CD4-positive, alpha-beta memory T cell (primary cell): Measurements from ENCODE around the gene TACR2. TPM values are rescaled to one million over a fixed set of nuclear protein-coding genes. Genes with fewer than 3 reads are reported as not detected.

Experiments
- CTCF ChIA-PET: fragments of 350-600 bp; sonication (Branson Sonifier 250); formaldehyde crosslinking; loops from one replicate; lab custom pipeline; 2021; ENCODE audit warnings: inconsistent platforms; ENCODE audit not compliant: partially characterized antibody; lab: Charles Lee
- POLR2A ChIA-PET: fragments of 350-600 bp; sonication (Branson Sonifier 250); formaldehyde crosslinking; loops from one replicate; lab custom pipeline; 2021; ENCODE audit not compliant: partially characterized antibody; lab: Charles Lee
- DNase-seq, 5 donors: peaks; one replicate each; pipeline versions ENCODE4 v3.0.0 to v3.0.0-alpha.2; 2020 to 2022; ENCODE audit warnings: mixed read lengths in 1 of 5
- H3K27ac ChIP-seq: one replicate; pipeline ENCODE4 v1.7.0; 2013; ENCODE audit warnings: low read depth, low read length
- H3K27me3 ChIP-seq: 2 replicates; pipeline ENCODE4 v1.7.0; 2013; ENCODE audit warnings: mild to moderate bottlenecking, low read length, moderate library complexity; ENCODE audit not compliant: insufficient read depth
- H3K36me3 ChIP-seq: 2 replicates; pipeline ENCODE4 v1.7.0; 2013; ENCODE audit warnings: mild to moderate bottlenecking, low read length, moderate library complexity; ENCODE audit not compliant: insufficient read depth
- H3K4me1 ChIP-seq: 2 replicates; pipeline ENCODE4 v1.7.0; 2013; ENCODE audit warnings: mild to moderate bottlenecking, low read length, moderate library complexity; ENCODE audit not compliant: insufficient read depth
- H3K4me3 ChIP-seq, 2 donors: one replicate each; pipeline ENCODE4 v1.7.0; 2013; ENCODE audit warnings: low read length in 2 of 2, mild to moderate bottlenecking in 1 of 2
- H3K9me3 ChIP-seq, 2 donors: one replicate each; pipeline ENCODE4 v1.7.0; 2013; ENCODE audit warnings: low read length in 2 of 2, control low read depth in 1 of 2; ENCODE audit not compliant: control insufficient read depth in 1 of 2
- H3K27ac Mint-ChIP-seq, 7 donors: one replicate each; pipeline ENCODE4 v1.8.0; 2020 to 2021; ENCODE audit warnings: mixed read lengths in 7 of 7, mild to moderate bottlenecking in 6 of 7, inconsistent platforms in 3 of 7, moderate library complexity in 3 of 7
- H3K27me3 Mint-ChIP-seq, 2 donors: one replicate each; pipeline ENCODE4 v1.8.0; 2020 to 2021; ENCODE audit warnings: mixed read lengths in 2 of 2
- H3K36me3 Mint-ChIP-seq, 2 donors: one replicate each; pipeline ENCODE4 v1.8.0; 2020 to 2021; ENCODE audit warnings: mixed read lengths in 2 of 2, inconsistent platforms in 1 of 2, mild to moderate bottlenecking in 1 of 2
- H3K4me1 Mint-ChIP-seq, 4 donors: one replicate each; pipeline ENCODE4 v1.8.0; 2020 to 2021; ENCODE audit warnings: mixed read lengths in 4 of 4, mild to moderate bottlenecking in 1 of 4
- H3K4me3 Mint-ChIP-seq, 8 donors: one replicate each; pipeline ENCODE4 v1.8.0; 2020 to 2021; ENCODE audit warnings: mixed read lengths in 8 of 8, mild to moderate bottlenecking in 7 of 8, moderate library complexity in 6 of 8, inconsistent platforms in 3 of 8
- H3K9me3 Mint-ChIP-seq, 8 donors: one replicate each; pipeline ENCODE4 v1.8.0; 2020 to 2021; ENCODE audit warnings: mixed read lengths in 8 of 8, mild to moderate bottlenecking in 5 of 8, inconsistent platforms in 3 of 8, moderate library complexity in 1 of 8
- intact Hi-C: fragments of 100-400 bp; cut with micrococcal nuclease; formaldehyde crosslinking; loops from one replicate; pipeline ENCODE4 v1.15.1; 2023
- polyA plus RNA-seq, 2 donors: library from polyadenylated mRNA; unstranded; fragments of 300-500 nt; fragmentation: Illumina TruSeq; gene quantifications; one replicate each; pipeline ENCODE4 v1.2.3, GENCODE V29; 2021
- total RNA-seq, 2 experiments: library from RNA; stranded (reverse); gene quantifications; one replicate each; pipeline ENCODE4 v1.2.3, GENCODE V29; 2021

The TACR2 gene
- total and polyA plus RNA-seq, 4 experiments from 2014 or later: 0.17 to 0.19 TPM; not detected in 2

GRCh38 chr10:69372126-69372980, 44.4 kb downstream of the TACR2 start:
- CTCF ChIA-PET: interaction anchor here (1.1 to 1.3 kb wide), 2 partner anchors 20 to 136 kb away, joined by 4 read pairs; no protein-coding TSS in a partner anchor
- H3K27me3 ChIP-seq: no peaks in the 10 kb centered on the region
- Mint-ChIP-seq H3K27ac (peak overlapping the region in 6 of 7 donors; percentile 21 to 68 (median 59)), H3K27me3 (no peaks in the 10 kb centered on the region), H3K36me3 (peaks cover 49 to 82% of the 10 kb centered on the region in 2 donors), H3K9me3 (no peaks in the 10 kb centered on the region), H3K4me1 (peaks cover 0 to 14% (median 4%) of the 10 kb centered on the region in 4 donors), H3K4me3 (no peak overlapping the region)
- no peaks in the 10 kb centered on the region for H3K4me1 ChIP-seq
- H3K27ac ChIP-seq: no peak overlapping the region
- H3K36me3 ChIP-seq: peaks cover 63% of the 10 kb centered on the region
- no peak overlapping the region for H3K4me3 ChIP-seq
- intact Hi-C loops: no loop called here
- POLR2A ChIA-PET: no interaction called here
- no peak for DNase-seq
- no peaks in the 10 kb centered on the region for H3K9me3 ChIP-seq

DNA sequence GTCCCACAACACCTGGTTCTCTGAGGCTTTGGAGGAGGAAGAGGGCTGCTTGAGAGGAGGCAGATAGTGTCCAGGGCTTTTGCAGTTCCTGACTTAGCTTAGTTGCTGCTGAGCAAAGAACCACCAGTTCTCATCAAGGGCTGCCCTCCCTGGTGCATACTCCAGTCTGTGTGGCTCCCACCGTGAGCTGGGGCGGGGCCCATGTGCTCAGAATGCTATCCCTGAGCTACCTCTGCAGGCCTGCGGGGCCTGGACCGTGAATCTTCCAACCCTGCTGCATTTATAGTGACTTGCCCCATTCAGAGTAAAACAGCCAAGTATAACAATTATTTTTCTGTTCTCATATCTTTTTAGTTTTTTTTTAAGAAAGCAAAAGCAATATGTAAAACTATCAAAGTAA, 49.2 kb downstream of the TACR2 start:
- peaks cover 53 to 86% of the 10 kb centered on the region in 2 donors for H3K36me3 Mint-ChIP-seq
- H3K27ac ChIP-seq: no peak overlapping the region
- H3K9me3 Mint-ChIP-seq: no peaks in the 10 kb centered on the region
- peaks cover 3% of the 10 kb centered on the region for H3K4me1 ChIP-seq
- no peak overlapping the region for H3K4me3 Mint-ChIP-seq
- H3K4me1 Mint-ChIP-seq: peaks cover 9 to 28% (median 21%) of the 10 kb centered on the region in 4 donors
- no peaks in the 10 kb centered on the region for H3K27me3 Mint-ChIP-seq
- H3K36me3 ChIP-seq: peaks cover 69% of the 10 kb centered on the region
- H3K4me3 ChIP-seq: no peak overlapping the region
- intact Hi-C loops: no loop called here
- ChIA-PET POLR2A (no interaction called here), CTCF (no interaction called here)
- H3K9me3 ChIP-seq: no peaks in the 10 kb centered on the region
- DNase-seq: no peak
- no peaks in the 10 kb centered on the region for H3K27me3 ChIP-seq
- H3K27ac Mint-ChIP-seq: peak overlapping the region in 5 of 7 donors; percentile 14 to 48 (median 43)

DNA sequence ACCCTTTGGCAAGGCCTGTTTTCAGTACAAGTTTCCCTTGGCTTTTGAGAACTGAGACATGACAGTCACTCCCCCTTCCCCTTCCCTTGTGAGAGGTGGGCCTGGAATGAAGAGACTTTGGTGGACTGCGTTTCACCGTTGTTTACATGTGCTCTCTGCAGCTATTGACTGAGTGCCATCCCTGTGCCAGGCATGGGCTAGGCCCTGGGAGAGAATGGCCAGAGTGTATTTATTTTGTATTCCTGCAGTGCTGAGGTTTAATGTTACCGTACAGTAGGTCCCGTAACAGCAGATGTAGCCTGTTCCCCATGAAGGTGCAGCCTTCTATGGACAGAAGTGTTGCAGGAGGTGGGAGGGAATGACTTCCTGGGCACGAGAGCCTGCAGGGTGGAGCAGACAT, 50.0 kb downstream of the TACR2 start:
- POLR2A ChIA-PET: no interaction called here
- CTCF ChIA-PET: no interaction called here
- peaks cover 48 to 81% of the 10 kb centered on the region in 2 donors for H3K36me3 Mint-ChIP-seq

DNA sequence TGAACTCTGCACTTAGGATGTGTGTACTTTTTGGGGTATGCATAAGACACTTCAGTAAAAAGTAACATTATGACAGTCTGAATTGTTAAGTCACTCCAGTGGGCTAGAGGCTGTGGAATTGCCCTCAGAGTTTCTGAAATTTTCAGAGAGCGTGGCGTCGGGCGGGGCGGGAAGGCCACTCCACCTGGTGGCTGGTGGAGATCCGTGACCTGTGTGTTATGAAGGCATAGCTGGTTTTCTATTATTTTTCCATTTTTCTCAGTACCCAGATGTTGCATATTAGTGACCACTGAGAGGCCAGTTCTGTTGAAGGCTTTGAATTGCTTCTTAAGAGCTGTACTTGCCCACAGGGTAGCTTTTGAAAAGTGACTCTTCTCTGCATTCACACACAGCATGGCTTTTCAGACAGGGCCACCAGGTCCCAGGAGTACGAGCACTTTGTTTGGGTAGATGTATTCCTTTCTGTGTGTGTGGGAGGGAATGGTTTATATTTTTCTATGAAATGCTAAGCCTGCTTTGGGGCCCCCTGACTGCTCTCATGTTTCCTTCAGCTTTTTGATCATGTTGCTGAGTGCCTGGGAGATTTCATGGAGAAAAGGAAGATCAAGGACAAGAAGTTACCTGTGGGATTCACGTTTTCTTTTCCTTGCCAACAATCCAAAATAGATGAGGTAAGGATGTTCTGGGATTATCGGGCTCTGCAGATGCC, 52.3 kb downstream of the TACR2 start:
- no peaks in the 10 kb centered on the region for H3K27me3 Mint-ChIP-seq
- intact Hi-C loops: no loop called here
- H3K9me3 Mint-ChIP-seq: no peaks in the 10 kb centered on the region
- DNase-seq: no peak
- H3K4me1 Mint-ChIP-seq: peaks cover 28 to 56% (median 40%) of the 10 kb centered on the region in 4 donors
- H3K27ac ChIP-seq: no peak overlapping the region
- no peak overlapping the region for H3K4me3 Mint-ChIP-seq
- peaks cover 32% of the 10 kb centered on the region for H3K4me1 ChIP-seq
- no peaks in the 10 kb centered on the region for H3K9me3 ChIP-seq
- peaks cover 63% of the 10 kb centered on the region for H3K36me3 ChIP-seq
- CTCF ChIA-PET: interaction anchor here (0.6 to 1.3 kb wide), 2 partner anchors 11 to 190 kb away, joined by 3 read pairs; no protein-coding TSS in a partner anchor
- no peak overlapping the region for H3K4me3 ChIP-seq
- POLR2A ChIA-PET: interaction anchor here (1.0 kb wide), 1 partner anchor 45 kb away, joined by 3 read pairs; no protein-coding TSS in a partner anchor
- peak overlapping the region in 6 of 7 donors; percentile 50 to 82 (median 64) for H3K27ac Mint-ChIP-seq
- H3K36me3 Mint-ChIP-seq: peaks cover 39 to 77% of the 10 kb centered on the region in 2 donors
- H3K27me3 ChIP-seq: no peaks in the 10 kb centered on the region

More for the DNA sequence above, 50.0 kb downstream of the TACR2 start:
- Histone ChIP-seq H3K27ac (no peak overlapping the region), H3K27me3 (no peaks in the 10 kb centered on the region), H3K9me3 (no peaks in the 10 kb centered on the region), H3K36me3 (peaks cover 69% of the 10 kb centered on the region), H3K4me3 (no peak overlapping the region), H3K4me1 (peaks cover 9% of the 10 kb centered on the region)
- Mint-ChIP-seq H3K4me3 (no peak overlapping the region), H3K4me1 (peaks cover 12 to 34% (median 23%) of the 10 kb centered on the region in 4 donors), H3K9me3 (no peaks in the 10 kb centered on the region), H3K27ac (peak overlapping the region in 5 of 7 donors; percentile 5 to 70 (median 55)), H3K27me3 (no peaks in the 10 kb centered on the region)
- DNase-seq: no peak
- intact Hi-C loops: no loop called here

DNA sequence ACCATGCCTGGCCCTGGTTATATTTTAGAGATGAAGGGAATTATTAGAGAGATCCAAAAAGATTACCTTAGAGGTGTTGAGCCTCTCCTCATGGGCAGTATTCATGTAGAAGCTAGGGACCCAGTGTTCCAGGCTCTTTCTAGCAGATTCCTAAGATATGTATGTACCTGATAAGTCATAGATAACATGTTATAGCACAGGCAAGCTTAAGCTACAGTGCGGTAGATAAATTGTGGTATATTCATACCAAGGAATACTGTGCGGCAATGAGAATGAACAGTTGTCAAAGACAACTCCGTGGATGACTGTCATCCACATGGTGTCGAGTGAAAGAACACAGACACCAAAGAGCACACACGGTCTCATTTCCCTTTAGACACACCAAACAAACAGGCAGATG, 53.1 kb downstream of the TACR2 start:
- H3K4me3 Mint-ChIP-seq: no peak overlapping the region
- peaks cover 40% of the 10 kb centered on the region for H3K4me1 ChIP-seq
- no peaks in the 10 kb centered on the region for H3K27me3 Mint-ChIP-seq
- peaks cover 33 to 63% (median 46%) of the 10 kb centered on the region in 4 donors for H3K4me1 Mint-ChIP-seq
- H3K9me3 ChIP-seq: no peaks in the 10 kb centered on the region
- ChIA-PET CTCF (interaction anchor here (1.2 to 1.3 kb wide), 2 partner anchors 29 to 189 kb away, joined by 3 to 4 read pairs; no protein-coding TSS in a partner anchor), POLR2A (interaction anchor here (2.2 to 5.5 kb wide), 2 partner anchors 36 to 44 kb away, joined by 6 to 46 read pairs; no protein-coding TSS in a partner anchor)
- DNase-seq: no peak
- H3K36me3 ChIP-seq: peaks cover 56% of the 10 kb centered on the region
- peaks cover 35 to 70% of the 10 kb centered on the region in 2 donors for H3K36me3 Mint-ChIP-seq
- H3K9me3 Mint-ChIP-seq: no peaks in the 10 kb centered on the region
- no peak overlapping the region for H3K27ac ChIP-seq
- H3K27ac Mint-ChIP-seq: peak overlapping the region in 6 of 7 donors; percentile 44 to 92 (median 76)
- no peaks in the 10 kb centered on the region for H3K27me3 ChIP-seq
- no peak overlapping the region for H3K4me3 ChIP-seq
- intact Hi-C loops: no loop called here

GRCh38 chr10:69362471-69362954, 54.2 kb downstream of the TACR2 start:
- Histone ChIP-seq H3K36me3 (peaks cover 44% of the 10 kb centered on the region), H3K4me3 (no peak overlapping the region), H3K9me3 (no peaks in the 10 kb centered on the region), H3K27ac (no peak overlapping the region), H3K4me1 (peaks cover 49% of the 10 kb centered on the region), H3K27me3 (no peaks in the 10 kb centered on the region)
- intact Hi-C loops: no loop called here
- Mint-ChIP-seq H3K27ac (peak overlapping the region; percentile 63 to 92 (median 82)), H3K27me3 (no peaks in the 10 kb centered on the region), H3K9me3 (no peaks in the 10 kb centered on the region), H3K4me3 (peak overlapping the region in 4 of 8 donors; percentile 23 to 43 (median 34)), H3K4me1 (peaks cover 39 to 74% (median 53%) of the 10 kb centered on the region in 4 donors), H3K36me3 (peaks cover 27 to 65% of the 10 kb centered on the region in 2 donors)
- DNase-seq: peak in 1 of 5 donors; percentile 55
- CTCF ChIA-PET: interaction anchor here (0.5 to 1.2 kb wide), 2 partner anchors 30 to 69 kb away, joined by 3 to 4 read pairs; no protein-coding TSS in a partner anchor
- POLR2A ChIA-PET: interaction anchor here (1.0 to 5.5 kb wide), 3 partner anchors 35 to 51 kb away, joined by 4 to 46 read pairs (median 6); no protein-coding TSS in a partner anchor
